ENCODE measurements around the gene SMAD2.

DNA sequence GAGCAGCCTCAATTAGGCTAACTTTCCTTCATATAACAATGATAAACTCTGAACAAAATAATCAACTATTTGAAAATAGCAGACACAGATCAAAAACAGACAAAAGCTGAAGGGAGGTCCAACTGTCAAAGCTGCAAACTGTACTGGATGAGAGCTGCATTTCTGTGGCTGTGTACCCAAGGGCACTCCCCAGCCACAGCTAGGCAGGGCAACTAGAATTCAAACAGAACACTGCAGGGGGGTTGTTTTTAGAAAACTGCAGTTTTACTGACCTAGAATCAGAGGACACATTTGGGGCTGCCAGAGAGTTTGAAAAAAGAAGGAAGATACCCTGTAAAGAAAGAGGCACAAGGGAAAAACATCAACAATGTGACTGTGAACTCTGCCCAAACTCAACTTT is 56.8 kb downstream of the SMAD2 start:
- TF ChIP-seq CTCF (IDR thresholded peaks at IDR 0.05; ENCODE audit: low read length), result no peak
- no peak for TF ChIP-seq EZH2phosphoT487 (IDR thresholded peaks at IDR 0.05; ENCODE audit: low read length)
